Measurements from ENCODE around the gene UBE2F. TPM values are rescaled to one million over a fixed set of nuclear protein-coding genes. Genes with fewer than 3 reads are reported as not detected.

UBE2F gene
- polyA plus RNA-seq, 1 of the 3 experiments (the other 2 are of a cell fraction), result 56.9 TPM

GRCh38 chr2:238067939-238068338, 101.1 kb downstream of the UBE2F start:
- Histone ChIP-seq H2AFZ (ENCODE audit: low read depth) (no peak overlapping the region), H3K4me3 (ENCODE audit: low read depth in 2 of 2, low read length in 1 of 2) (no peak overlapping the region), H3K9ac (no peak overlapping the region), H4K20me1 (ENCODE audit: insufficient read depth) (no peaks in the 10 kb centered on the region), H3F3A (replicated peaks; ENCODE audit: insufficient read depth) (no peaks in the 10 kb centered on the region), H3K4me1 (ENCODE audit: control insufficient read depth in 1 of 2, insufficient read depth in 2 of 2, low read depth in 1 of 2, low read length in 1 of 2) (no peaks in the 10 kb centered on the region; a peak in 1 of 4 replicates), H3K4me2 (no peak overlapping the region), H3K27me3 (ENCODE audit: insufficient read depth) (no peaks in the 10 kb centered on the region), H3K9me2 (no peaks in the 10 kb centered on the region), H3K79me2 (ENCODE audit: insufficient read depth) (no peaks in the 10 kb centered on the region; the same call in 1 of the 2 replicates), H3K9me3 (no peaks in the 10 kb centered on the region), H3K36me3 (replicated peaks in 1 of 2; ENCODE audit: control insufficient read depth in 1 of 2, insufficient read depth in 2 of 2, low read length in 1 of 2) (peaks cover 40 to 56% of the 10 kb centered on the region in 2 experiments), H3K27ac (ENCODE audit: low read depth in 2 of 2, low read length in 1 of 2) (no peak overlapping the region)
- WGBS (ENCODE audit: low lambda C conversion rate), result 89% methylated on average over 7 of the region's 7 CpGs
- POLR2A ChIA-PET, result no interaction called here
- no peak for TF ChIP-seq RXRA (IDR thresholded peaks at IDR 0.05; ENCODE audit: borderline replicate concordance, low read depth)
- TF ChIP-seq TEAD4 (IDR thresholded peaks at IDR 0.05; ENCODE audit: borderline replicate concordance, insufficient read depth), result no peak
- no peak for TF ChIP-seq RCOR1 (IDR thresholded peaks at IDR 0.05; ENCODE audit: low read length)
- no peak for TF ChIP-seq EP300 (IDR thresholded peaks at IDR 0.05; ENCODE audit: borderline replicate concordance in 1 of 2, low read depth in 1 of 2, low read length in 1 of 2)
- TF ChIP-seq GABPA (IDR thresholded peaks at IDR 0.05; ENCODE audit: low read depth), result no peak
- no peak for TF ChIP-seq EZH2phosphoT487 (IDR thresholded peaks at IDR 0.05; ENCODE audit: borderline replicate concordance, low read depth)
- CTCF ChIA-PET, result no interaction called here
- DNase-seq, result no peak

- Histone ChIP-seq H3K79me2 (ENCODE audit: insufficient read depth) (no peaks in the 10 kb centered on the region), H4K20me1 (ENCODE audit: insufficient read depth) (no peaks in the 10 kb centered on the region), H3K4me2 (no peak overlapping the region), H3K4me1 (ENCODE audit: control insufficient read depth in 1 of 2, insufficient read depth in 2 of 2, low read depth in 1 of 2, low read length in 1 of 2) (no peaks in the 10 kb centered on the region; a peak in 1 of 4 replicates), H3K27ac (ENCODE audit: low read depth in 2 of 2, low read length in 1 of 2) (no peak overlapping the region), H3F3A (replicated peaks; ENCODE audit: insufficient read depth) (no peaks in the 10 kb centered on the region), H3K9ac (no peak overlapping the region), H3K27me3 (ENCODE audit: insufficient read depth) (no peaks in the 10 kb centered on the region), H3K4me3 (ENCODE audit: low read depth in 2 of 2, low read length in 1 of 2) (no peak overlapping the region), H2AFZ (ENCODE audit: low read depth) (no peak overlapping the region), H3K36me3 (replicated peaks in 1 of 2; ENCODE audit: control insufficient read depth in 1 of 2, insufficient read depth in 2 of 2, low read length in 1 of 2) (peaks cover 44 to 58% of the 10 kb centered on the region in 2 experiments), H3K9me3 (no peaks in the 10 kb centered on the region), H3K9me2 (no peaks in the 10 kb centered on the region)
- ChIA-PET CTCF (no interaction called here), POLR2A (no interaction called here)
- TF ChIP-seq RAD21 (IDR thresholded peaks at IDR 0.05; ENCODE audit: low read length) (no peak), RCOR1 (IDR thresholded peaks at IDR 0.05; ENCODE audit: low read length) (no peak), EP300 (IDR thresholded peaks at IDR 0.05; ENCODE audit: borderline replicate concordance in 1 of 2, low read depth in 1 of 2, low read length in 1 of 2) (no peak), MAX (IDR thresholded peaks at IDR 0.05; ENCODE audit: low read depth) (no peak), GATA2 (CRISPR knock-in tag; IDR thresholded peaks at IDR 0.05) (no peak), NRF1 (IDR thresholded peaks at IDR 0.05; ENCODE audit: low read depth, low read length) (no peak), IRF3 (IDR thresholded peaks at IDR 0.05; ENCODE audit: low read depth, low read length) (no peak), POLR2AphosphoS5 (IDR thresholded peaks at IDR 0.05; ENCODE audit: low read depth, low read length) (no peak), YY1 (IDR thresholded peaks at IDR 0.05; ENCODE audit: low read depth) (no peak), FOXJ3 (CRISPR knock-in tag; IDR thresholded peaks at IDR 0.05) (no peak), SIN3A (IDR thresholded peaks at IDR 0.05; ENCODE audit: borderline replicate concordance, low read depth, low read length) (no peak), MEF2A (IDR thresholded peaks at IDR 0.05; ENCODE audit: borderline replicate concordance, low read depth) (no peak), EZH2phosphoT487 (IDR thresholded peaks at IDR 0.05; ENCODE audit: borderline replicate concordance, low read depth) (no peak), PBX3 (IDR thresholded peaks at IDR 0.05) (no peak), JUND (IDR thresholded peaks at IDR 0.05) (no peak), TEAD4 (IDR thresholded peaks at IDR 0.05; ENCODE audit: borderline replicate concordance, insufficient read depth) (no peak)
- TF ChIP-seq, protein P1, sequence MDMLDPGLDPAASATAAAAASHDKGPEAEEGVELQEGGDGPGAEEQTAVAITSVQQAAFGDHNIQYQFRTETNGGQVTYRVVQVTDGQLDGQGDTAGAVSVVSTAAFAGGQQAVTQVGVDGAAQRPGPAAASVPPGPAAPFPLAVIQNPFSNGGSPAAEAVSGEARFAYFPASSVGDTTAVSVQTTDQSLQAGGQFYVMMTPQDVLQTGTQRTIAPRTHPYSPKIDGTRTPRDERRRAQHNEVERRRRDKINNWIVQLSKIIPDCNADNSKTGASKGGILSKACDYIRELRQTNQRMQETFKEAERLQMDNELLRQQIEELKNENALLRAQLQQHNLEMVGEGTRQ (IDR thresholded peaks at IDR 0.05; ENCODE audit: borderline replicate concordance, low read depth, low read length), result no peak
- TF ChIP-seq, protein P2, sequence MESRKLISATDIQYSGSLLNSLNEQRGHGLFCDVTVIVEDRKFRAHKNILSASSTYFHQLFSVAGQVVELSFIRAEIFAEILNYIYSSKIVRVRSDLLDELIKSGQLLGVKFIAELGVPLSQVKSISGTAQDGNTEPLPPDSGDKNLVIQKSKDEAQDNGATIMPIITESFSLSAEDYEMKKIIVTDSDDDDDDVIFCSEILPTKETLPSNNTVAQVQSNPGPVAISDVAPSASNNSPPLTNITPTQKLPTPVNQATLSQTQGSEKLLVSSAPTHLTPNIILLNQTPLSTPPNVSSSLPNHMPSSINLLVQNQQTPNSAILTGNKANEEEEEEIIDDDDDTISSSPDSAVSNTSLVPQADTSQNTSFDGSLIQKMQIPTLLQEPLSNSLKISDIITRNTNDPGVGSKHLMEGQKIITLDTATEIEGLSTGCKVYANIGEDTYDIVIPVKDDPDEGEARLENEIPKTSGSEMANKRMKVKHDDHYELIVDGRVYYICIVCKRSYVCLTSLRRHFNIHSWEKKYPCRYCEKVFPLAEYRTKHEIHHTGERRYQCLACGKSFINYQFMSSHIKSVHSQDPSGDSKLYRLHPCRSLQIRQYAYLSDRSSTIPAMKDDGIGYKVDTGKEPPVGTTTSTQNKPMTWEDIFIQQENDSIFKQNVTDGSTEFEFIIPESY (IDR thresholded peaks at IDR 0.05; ENCODE audit: borderline replicate concordance, low read depth), result no peak
- TF ChIP-seq, protein P3, sequence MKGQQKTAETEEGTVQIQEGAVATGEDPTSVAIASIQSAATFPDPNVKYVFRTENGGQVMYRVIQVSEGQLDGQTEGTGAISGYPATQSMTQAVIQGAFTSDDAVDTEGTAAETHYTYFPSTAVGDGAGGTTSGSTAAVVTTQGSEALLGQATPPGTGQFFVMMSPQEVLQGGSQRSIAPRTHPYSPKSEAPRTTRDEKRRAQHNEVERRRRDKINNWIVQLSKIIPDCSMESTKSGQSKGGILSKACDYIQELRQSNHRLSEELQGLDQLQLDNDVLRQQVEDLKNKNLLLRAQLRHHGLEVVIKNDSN (IDR thresholded peaks at IDR 0.05; ENCODE audit: borderline replicate concordance, low read depth), result no peak
- no peak for DNase-seq
- 97% methylated on average over 7 of the region's 10 CpGs for WGBS (ENCODE audit: low lambda C conversion rate)
Observed at GRCh38 chr2:238069021-238069709, 102.4 kb downstream of the UBE2F start.
